WERI-Rb-1 (cell line): Measurements from ENCODE around the gene FHIT.
A peak's percentile ranks its signal among the peaks of the same experiment; 100 is the strongest.

Experiments used
- DNase-seq: peaks from one replicate; pipeline ENCODE4 v3.0.0-alpha.2; 2020
- H3K27ac ChIP-seq: fragments of 250-450 bp; sonication (Bioruptor Pico); 2 replicates; pipeline ENCODE4 v1.5.1; 2020; ENCODE audit warnings: mild to moderate bottlenecking, moderate library complexity
- H3K27me3 ChIP-seq: fragments of 250-450 bp; sonication (Bioruptor Pico); 2 replicates; pipeline ENCODE4 v1.5.1; 2021; ENCODE audit warnings: mild to moderate bottlenecking, low read depth, moderate library complexity; ENCODE audit not compliant: insufficient read depth, severe bottlenecking
- H3K36me3 ChIP-seq: fragments of 250-450 bp; sonication (Bioruptor Pico); 2 replicates; pipeline ENCODE4 v1.5.1; 2020; ENCODE audit warnings: mild to moderate bottlenecking, moderate library complexity
- H3K4me3 ChIP-seq: 2 replicates; pipeline ENCODE4 v1.5.1; 2011; ENCODE audit warnings: low read depth, mild to moderate bottlenecking, control low read depth, low read length
- H3K9me3 ChIP-seq: fragments of 250-450 bp; sonication (Bioruptor Pico); 2 replicates; pipeline ENCODE4 v1.5.1; 2021; ENCODE audit warnings: mild to moderate bottlenecking, moderate library complexity; ENCODE audit not compliant: severe bottlenecking
- CTCF ChIP-seq: IDR thresholded peaks from 2 replicates; pipeline ENCODE4 v1.5.1; 2011; ENCODE audit warnings: low read depth, mild to moderate bottlenecking, control low read depth, inconsistent platforms, low read length

Gene FHIT

DNA sequence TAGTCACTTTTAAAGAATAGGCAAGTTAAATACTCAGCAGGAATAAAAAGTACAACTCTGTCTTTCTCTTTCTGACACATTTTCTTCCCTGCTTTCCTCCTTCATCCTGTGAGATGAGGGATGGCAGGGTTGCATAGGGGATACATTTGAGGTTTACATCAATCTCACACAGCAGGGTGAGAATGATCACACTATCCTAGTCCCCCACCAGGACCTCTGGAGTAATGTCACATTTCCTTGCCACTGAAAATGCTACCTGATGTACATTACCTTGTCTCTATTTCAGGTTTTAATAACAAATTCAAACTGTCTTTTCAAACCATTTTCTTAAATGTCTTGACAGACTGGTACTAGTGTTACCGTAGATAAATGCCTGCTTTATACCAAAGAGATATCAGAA lies 816.9 kb downstream of the FHIT start:
- H3K36me3 ChIP-seq, result no peaks in the 10 kb centered on the region
- H3K4me3 ChIP-seq, result no peak overlapping the region
- no peaks in the 10 kb centered on the region for H3K9me3 ChIP-seq
- H3K27me3 ChIP-seq, result no peaks in the 10 kb centered on the region
- no peak for DNase-seq
- no peak overlapping the region for H3K27ac ChIP-seq
- TF ChIP-seq CTCF, result no peak

- peak; percentile 43 for TF ChIP-seq CTCF
- no peak overlapping the region for H3K4me3 ChIP-seq
- no peak overlapping the region for H3K27ac ChIP-seq
- no peaks in the 10 kb centered on the region for H3K9me3 ChIP-seq
- no peaks in the 10 kb centered on the region for H3K27me3 ChIP-seq
- peak; percentile 17 for DNase-seq
- H3K36me3 ChIP-seq, result no peaks in the 10 kb centered on the region
These were observed 819.7 kb downstream of the FHIT start for GRCh38 chr3:60431599-60431958.

GRCh38 chr3:60430205-60430604 lies 821.0 kb downstream of the FHIT start:
- H3K9me3 ChIP-seq, result no peaks in the 10 kb centered on the region
- no peak overlapping the region for H3K4me3 ChIP-seq
- no peak for TF ChIP-seq CTCF
- H3K36me3 ChIP-seq, result no peaks in the 10 kb centered on the region
- no peaks in the 10 kb centered on the region for H3K27me3 ChIP-seq
- DNase-seq, result no peak
- H3K27ac ChIP-seq, result no peak overlapping the region

DNA sequence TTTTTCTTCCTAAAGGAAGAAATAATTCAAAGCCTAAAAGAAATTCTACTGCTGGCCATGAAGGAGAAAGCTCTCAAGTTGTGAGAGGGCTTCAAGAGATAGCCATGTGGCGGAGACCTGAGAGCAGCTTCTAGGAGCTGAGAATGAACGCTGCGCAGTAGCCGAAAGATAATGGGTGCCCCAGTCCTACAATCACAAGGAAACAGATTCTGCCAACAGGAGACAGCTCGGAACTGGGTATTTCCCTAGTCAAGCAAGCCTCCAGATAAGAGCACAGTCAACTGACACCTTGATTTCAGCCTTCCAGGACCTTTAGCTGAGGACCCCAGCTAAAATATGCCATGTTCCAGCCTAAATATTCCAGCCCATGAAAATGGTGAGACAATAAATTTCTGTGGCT lies 824.1 kb downstream of the FHIT start:
- Histone ChIP-seq H3K27ac (no peak overlapping the region), H3K27me3 (no peaks in the 10 kb centered on the region), H3K4me3 (no peak overlapping the region), H3K9me3 (no peaks in the 10 kb centered on the region), H3K36me3 (no peaks in the 10 kb centered on the region)
- no peak for TF ChIP-seq CTCF
- no peak for DNase-seq

DNA sequence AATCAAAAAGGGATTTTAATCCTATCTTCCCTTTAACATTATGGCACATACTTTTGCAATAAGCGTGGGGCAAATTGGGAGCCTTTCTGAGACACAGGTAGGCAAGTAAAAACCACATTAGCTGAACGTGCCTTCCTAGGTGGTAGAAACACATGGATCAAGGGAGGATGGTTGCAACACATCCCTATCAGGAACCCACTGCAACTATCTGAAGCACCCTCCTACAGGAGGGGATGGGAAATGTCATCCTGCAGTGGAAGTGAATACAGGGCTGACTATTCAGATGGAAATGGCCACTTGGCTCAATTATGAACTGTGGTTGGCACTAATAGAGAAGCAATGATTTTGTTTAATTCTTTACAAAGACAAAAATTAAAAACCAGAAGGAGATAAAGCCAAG lies 826.3 kb downstream of the FHIT start:
- Histone ChIP-seq H3K27me3 (no peaks in the 10 kb centered on the region), H3K9me3 (no peaks in the 10 kb centered on the region), H3K27ac (no peak overlapping the region), H3K36me3 (no peaks in the 10 kb centered on the region), H3K4me3 (no peak overlapping the region)
- TF ChIP-seq CTCF, result no peak
- DNase-seq, result no peak

DNA sequence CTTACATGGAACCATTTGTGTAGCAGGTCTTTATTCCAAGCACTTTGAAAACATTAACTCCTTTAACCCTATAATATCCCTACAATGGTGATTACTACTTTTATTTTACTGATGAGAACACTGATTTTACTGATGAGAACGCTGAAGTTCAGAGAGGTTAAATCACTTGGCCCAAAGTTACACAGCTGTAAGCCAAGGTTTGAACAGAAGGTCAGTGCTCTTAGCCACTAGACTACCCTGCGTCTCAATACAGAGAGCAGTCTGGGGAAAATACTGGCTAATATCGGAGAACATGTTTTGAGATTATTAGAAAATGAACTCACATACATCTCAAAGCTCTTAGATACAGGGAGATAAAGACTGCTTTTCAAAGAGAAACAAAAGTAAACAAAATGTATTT lies 827.2 kb downstream of the FHIT start:
- Histone ChIP-seq H3K27me3 (no peaks in the 10 kb centered on the region), H3K36me3 (no peaks in the 10 kb centered on the region), H3K4me3 (no peak overlapping the region), H3K27ac (no peak overlapping the region), H3K9me3 (no peaks in the 10 kb centered on the region)
- DNase-seq, result no peak
- TF ChIP-seq CTCF, result no peak
